ENCODE measurements around the gene ZNF467. TPM values are rescaled to one million over a fixed set of nuclear protein-coding genes. Genes with fewer than 3 reads are reported as not detected.

ZNF467 gene
- total and polyA plus RNA-seq, 2 donors (not counting 1 experiment from before 2014, with no cell fraction given): 0.39 to 1.1 TPM

GRCh38 chr7:149767068-149767467 is 6.3 kb downstream of the ZNF467 start:
- no peak for TF ChIP-seq EZH2 (IDR thresholded peaks at IDR 0.05; ENCODE audit: borderline replicate concordance, insufficient read depth, low read depth, low read length, poor library complexity, severe bottlenecking)
- no peak overlapping the region for H3K27ac ChIP-seq (ENCODE audit: low read length in 2 of 2)
- no peak overlapping the region for H3K9ac ChIP-seq (ENCODE audit: low read length)
- ATAC-seq (ENCODE audit: low read depth) (no peak), DNase-seq (no peak)
- H3K27ac Mint-ChIP-seq: no peak overlapping the region
- no peak overlapping the region for H3K4me3 Mint-ChIP-seq
- H3K27me3 Mint-ChIP-seq: peaks cover 18% of the 10 kb centered on the region
- no peak overlapping the region for H3K4me2 ChIP-seq (replicated peaks; ENCODE audit: low read depth, low read length, poor library complexity, severe bottlenecking)
- no peaks in the 10 kb centered on the region for H4K20me1 ChIP-seq (ENCODE audit: control insufficient read depth, insufficient read depth, low read length, poor library complexity, severe bottlenecking)
- no peak overlapping the region for H2AFZ ChIP-seq (ENCODE audit: insufficient read depth, low read depth, low read length, poor library complexity, severe bottlenecking)
- WGBS (ENCODE audit: insufficient coverage): 89% methylated on average over 7 of the region's 8 CpGs
- H3K27me3 ChIP-seq (replicated peaks in 1 of 4; ENCODE audit: control extremely low read depth in 1 of 4, control insufficient read depth in 3 of 4, insufficient read depth in 4 of 4, low read length in 3 of 4): peaks cover 0 to 11% (median 0%) of the 10 kb centered on the region in 4 experiments
- CTCF ChIA-PET: interaction anchor here (1.3 kb wide), 2 partner anchors 10 to 22 kb away, joined by 3 to 4 read pairs; no protein-coding TSS in a partner anchor
- H3K36me3 ChIP-seq (replicated peaks in 1 of 2; ENCODE audit: control extremely low read depth in 1 of 2, control insufficient read depth in 1 of 2, extremely low read depth in 1 of 2, insufficient read depth in 2 of 2, low read length in 1 of 2): no peaks in the 10 kb centered on the region
- H3K4me1 Mint-ChIP-seq: peaks cover 5% of the 10 kb centered on the region
- POLR2A ChIA-PET: no interaction called here
- intact Hi-C loops (cut with micrococcal nuclease): no loop called here
- H3K79me2 ChIP-seq (ENCODE audit: control insufficient read depth, insufficient read depth, low read length): no peaks in the 10 kb centered on the region
- no peaks in the 10 kb centered on the region for H3K9me3 Mint-ChIP-seq (ENCODE audit: insufficient read depth)
- no peak overlapping the region for H3K4me3 ChIP-seq (ENCODE audit: control extremely low read depth in 1 of 5, extremely low read depth in 1 of 5, insufficient read depth in 1 of 5, low read depth in 2 of 5, low read length in 4 of 5)
- peaks cover 0 to 3% (median 0%) of the 10 kb centered on the region in 3 donors for H3K9me3 ChIP-seq (ENCODE audit: control extremely low read depth in 1 of 3, control insufficient read depth in 2 of 3, insufficient read depth in 1 of 3, low read length in 2 of 3)
- H3K4me1 ChIP-seq (ENCODE audit: control insufficient read depth in 2 of 2, insufficient read depth in 2 of 2, low read length in 2 of 2): peaks cover 7 to 9% of the 10 kb centered on the region in 2 donors

DNA sequence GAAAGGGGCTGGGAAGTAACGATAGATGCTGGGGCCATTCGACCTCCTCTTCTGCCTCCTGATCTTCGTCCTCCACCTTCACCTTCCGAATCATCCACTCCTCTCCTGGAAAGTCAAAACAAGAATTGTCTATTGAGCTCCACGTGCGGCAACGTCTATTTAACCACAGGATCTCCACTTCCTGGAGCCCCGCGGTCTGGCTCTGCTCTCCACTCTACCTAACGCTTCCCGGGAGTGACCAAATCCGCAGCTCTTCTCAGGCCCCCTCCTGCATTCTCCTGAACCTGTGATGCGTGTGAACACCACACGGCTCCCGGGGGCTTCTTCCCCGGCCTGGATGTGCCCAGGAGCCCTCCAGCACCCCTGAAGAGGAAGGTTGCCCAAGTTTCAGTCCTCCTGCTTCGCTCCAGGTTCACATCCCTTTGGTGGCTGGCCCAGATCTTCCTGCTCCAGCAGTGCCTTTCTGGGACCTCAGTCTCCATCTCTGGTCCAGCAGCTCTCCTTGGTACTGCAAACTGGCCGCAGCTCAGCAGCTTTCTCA is 7.2 kb downstream of the ZNF467 start:
- Histone ChIP-seq H3K36me3 (replicated peaks in 1 of 2; ENCODE audit: control extremely low read depth in 1 of 2, control insufficient read depth in 1 of 2, extremely low read depth in 1 of 2, insufficient read depth in 2 of 2, low read length in 1 of 2) (no peaks in the 10 kb centered on the region), H3K79me2 (ENCODE audit: control insufficient read depth, insufficient read depth, low read length) (no peaks in the 10 kb centered on the region), H3K27ac (ENCODE audit: low read length in 2 of 2) (no peak overlapping the region), H3K9me3 (ENCODE audit: control extremely low read depth in 1 of 3, control insufficient read depth in 2 of 3, insufficient read depth in 1 of 3, low read length in 2 of 3) (peaks cover 0 to 3% (median 0%) of the 10 kb centered on the region in 3 donors), H3K4me1 (ENCODE audit: control insufficient read depth in 2 of 2, insufficient read depth in 2 of 2, low read length in 2 of 2) (peaks cover 6% of the 10 kb centered on the region in 2 donors), H3K4me2 (replicated peaks; ENCODE audit: low read depth, low read length, poor library complexity, severe bottlenecking) (no peak overlapping the region), H4K20me1 (ENCODE audit: control insufficient read depth, insufficient read depth, low read length, poor library complexity, severe bottlenecking) (no peaks in the 10 kb centered on the region), H3K27me3 (replicated peaks in 1 of 4; ENCODE audit: control extremely low read depth in 1 of 4, control insufficient read depth in 3 of 4, insufficient read depth in 4 of 4, low read length in 3 of 4) (peaks cover 0 to 11% (median 0%) of the 10 kb centered on the region in 4 experiments), H3K9ac (ENCODE audit: low read length) (no peak overlapping the region), H3K4me3 (ENCODE audit: control extremely low read depth in 1 of 5, extremely low read depth in 1 of 5, insufficient read depth in 1 of 5, low read depth in 2 of 5, low read length in 4 of 5) (no peak overlapping the region), H2AFZ (ENCODE audit: insufficient read depth, low read depth, low read length, poor library complexity, severe bottlenecking) (no peak overlapping the region)
- TF ChIP-seq, protein P1, sequence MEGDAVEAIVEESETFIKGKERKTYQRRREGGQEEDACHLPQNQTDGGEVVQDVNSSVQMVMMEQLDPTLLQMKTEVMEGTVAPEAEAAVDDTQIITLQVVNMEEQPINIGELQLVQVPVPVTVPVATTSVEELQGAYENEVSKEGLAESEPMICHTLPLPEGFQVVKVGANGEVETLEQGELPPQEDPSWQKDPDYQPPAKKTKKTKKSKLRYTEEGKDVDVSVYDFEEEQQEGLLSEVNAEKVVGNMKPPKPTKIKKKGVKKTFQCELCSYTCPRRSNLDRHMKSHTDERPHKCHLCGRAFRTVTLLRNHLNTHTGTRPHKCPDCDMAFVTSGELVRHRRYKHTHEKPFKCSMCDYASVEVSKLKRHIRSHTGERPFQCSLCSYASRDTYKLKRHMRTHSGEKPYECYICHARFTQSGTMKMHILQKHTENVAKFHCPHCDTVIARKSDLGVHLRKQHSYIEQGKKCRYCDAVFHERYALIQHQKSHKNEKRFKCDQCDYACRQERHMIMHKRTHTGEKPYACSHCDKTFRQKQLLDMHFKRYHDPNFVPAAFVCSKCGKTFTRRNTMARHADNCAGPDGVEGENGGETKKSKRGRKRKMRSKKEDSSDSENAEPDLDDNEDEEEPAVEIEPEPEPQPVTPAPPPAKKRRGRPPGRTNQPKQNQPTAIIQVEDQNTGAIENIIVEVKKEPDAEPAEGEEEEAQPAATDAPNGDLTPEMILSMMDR (IDR thresholded peaks at IDR 0.05): no peak
- no peak for DNase-seq
- ChIA-PET POLR2A (no interaction called here), CTCF (no interaction called here)
- peaks cover 18% of the 10 kb centered on the region for H3K27me3 Mint-ChIP-seq
- no peak overlapping the region for H3K27ac Mint-ChIP-seq
- intact Hi-C loops (cut with micrococcal nuclease): no loop called here
- ATAC-seq (ENCODE audit: low read depth): no peak
- 92% methylated on average over 18 of the region's 18 CpGs for WGBS (ENCODE audit: insufficient coverage)
- H3K4me3 Mint-ChIP-seq: no peak overlapping the region
- no peaks in the 10 kb centered on the region for H3K9me3 Mint-ChIP-seq (ENCODE audit: insufficient read depth)
- peaks cover 3% of the 10 kb centered on the region for H3K4me1 Mint-ChIP-seq

Data from B cell (primary cell).